ENCODE measurements around the gene CD226.

Gene CD226

DNA sequence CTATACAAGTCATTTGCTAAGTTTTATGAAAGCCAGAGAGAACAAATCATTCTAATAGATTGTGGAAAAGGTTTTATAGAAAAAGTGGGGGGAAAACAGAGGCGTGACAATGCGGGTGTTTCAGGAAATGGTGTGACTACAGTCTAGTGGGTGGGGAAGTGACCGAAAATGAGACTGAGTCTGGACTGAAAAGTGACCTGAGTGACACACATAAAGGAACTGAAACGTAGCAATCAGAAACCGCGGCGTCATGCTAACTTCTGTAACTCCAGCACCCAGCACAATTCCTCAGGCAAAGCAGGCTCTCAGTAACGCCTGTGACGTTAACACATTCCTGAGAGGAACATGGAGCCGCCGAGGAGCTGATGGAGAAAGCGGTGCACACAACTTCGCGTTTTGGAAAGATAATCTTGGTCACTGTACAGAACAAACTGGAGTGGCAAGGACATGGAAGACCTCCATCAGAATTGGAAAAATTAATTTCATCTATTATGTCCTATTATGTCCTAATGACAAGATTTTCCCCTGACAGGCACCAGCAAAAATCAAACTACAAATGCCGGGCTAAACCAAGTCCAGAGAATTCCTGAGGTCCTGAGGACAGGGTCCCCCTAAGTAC, 1.4 kb upstream of the CD226 start:
- Histone ChIP-seq H3K36me3 (no peaks in the 10 kb centered on the region), H3K27ac (no peak overlapping the region), H3K27me3 (no peaks in the 10 kb centered on the region), H3K4me1 (ENCODE audit: control insufficient read depth in 1 of 2, insufficient read depth in 1 of 2, low read depth in 1 of 2, low read length in 1 of 2) (no peaks in the 10 kb centered on the region), H3K9me3 (no peaks in the 10 kb centered on the region), H3K4me3 (ENCODE audit: low read depth in 1 of 2, low read length in 1 of 2) (no peak overlapping the region)
- no peak for TF ChIP-seq CTCF (IDR thresholded peaks at IDR 0.05)

- no peak overlapping the region for H3K4me3 ChIP-seq (ENCODE audit: low read depth in 1 of 2, low read length in 1 of 2)
- H3K36me3 ChIP-seq = no peaks in the 10 kb centered on the region
- H3K4me1 ChIP-seq (ENCODE audit: control insufficient read depth in 1 of 2, insufficient read depth in 1 of 2, low read depth in 1 of 2, low read length in 1 of 2) = no peaks in the 10 kb centered on the region
- no peaks in the 10 kb centered on the region for H3K9me3 ChIP-seq
- TF ChIP-seq CTCF (IDR thresholded peaks at IDR 0.05) = no peak
- H3K27ac ChIP-seq = no peak overlapping the region
- H3K27me3 ChIP-seq = no peaks in the 10 kb centered on the region
Measured at GRCh38 chr18:69948256-69948655, 583 bp upstream of the CD226 start.

GRCh38 chr18:69946608-69947155, 991 bp downstream of the CD226 start:
- Histone ChIP-seq H3K4me3 (ENCODE audit: low read depth in 1 of 2, low read length in 1 of 2) (no peak overlapping the region), H3K27me3 (no peaks in the 10 kb centered on the region), H3K36me3 (no peaks in the 10 kb centered on the region), H3K9me3 (no peaks in the 10 kb centered on the region), H3K4me1 (ENCODE audit: control insufficient read depth in 1 of 2, insufficient read depth in 1 of 2, low read depth in 1 of 2, low read length in 1 of 2) (no peaks in the 10 kb centered on the region), H3K27ac (no peak overlapping the region)
- no peak for TF ChIP-seq CTCF (IDR thresholded peaks at IDR 0.05)

GRCh38 chr18:69945220-69946114, 2.2 kb downstream of the CD226 start:
- H3K9me3 ChIP-seq = no peaks in the 10 kb centered on the region
- no peak overlapping the region for H3K27ac ChIP-seq
- H3K4me3 ChIP-seq (ENCODE audit: low read depth in 1 of 2, low read length in 1 of 2) = no peak overlapping the region
- H3K36me3 ChIP-seq = no peaks in the 10 kb centered on the region
- no peaks in the 10 kb centered on the region for H3K27me3 ChIP-seq
- H3K4me1 ChIP-seq (ENCODE audit: control insufficient read depth in 1 of 2, insufficient read depth in 1 of 2, low read depth in 1 of 2, low read length in 1 of 2) = no peaks in the 10 kb centered on the region
- no peak for TF ChIP-seq CTCF (IDR thresholded peaks at IDR 0.05)

- H3K36me3 ChIP-seq = no peaks in the 10 kb centered on the region
- no peak overlapping the region for H3K27ac ChIP-seq
- no peak overlapping the region for H3K4me3 ChIP-seq (ENCODE audit: low read depth in 1 of 2, low read length in 1 of 2)
- no peaks in the 10 kb centered on the region for H3K27me3 ChIP-seq
- no peaks in the 10 kb centered on the region for H3K4me1 ChIP-seq (ENCODE audit: control insufficient read depth in 1 of 2, insufficient read depth in 1 of 2, low read depth in 1 of 2, low read length in 1 of 2)
- H3K9me3 ChIP-seq = no peaks in the 10 kb centered on the region
- TF ChIP-seq CTCF (IDR thresholded peaks at IDR 0.05) = no peak
Measured at GRCh38 chr18:69944436-69944835, 3.2 kb downstream of the CD226 start.
